SK-N-SH (cell line): Measurements from ENCODE around the gene MYO16. TPM values are rescaled to one million over a fixed set of nuclear protein-coding genes. Genes with fewer than 3 reads are reported as not detected.

Experiments
- CTCF ChIA-PET: fragments of 300-600, 350-600 bp; formaldehyde crosslinking; extraction: SDS; loops from one replicate; lab custom pipeline; 2021; lab: Yijun Ruan, JAX
- POLR2A ChIA-PET: fragments of 350-600 bp; sonication (Branson Sonifier 250); formaldehyde crosslinking; extraction: SDS; loops from one replicate; lab custom pipeline; 2020; ENCODE audit warnings: antibody characterized with exemption, inconsistent platforms; lab: Yijun Ruan, JAX
- DNase-seq: peaks from one replicate; pipeline ENCODE4 v3.0.0; 2012
- H2AFZ ChIP-seq: fragments of 200-600 bp; sonication (generic); 2 replicates; pipeline ENCODE4 v1.8.1; 2016; ENCODE audit warnings: antibody characterized with exemption, mild to moderate bottlenecking, low read depth
- H3F3A ChIP-seq: fragments of 200-600 bp; sonication (generic); replicated peaks from 2 replicates; pipeline ENCODE3; 2016; ENCODE audit warnings: antibody characterized with exemption, mild to moderate bottlenecking; ENCODE audit not compliant: insufficient read depth
- H3K27ac ChIP-seq, 2 experiments: fragments of 200-500 bp in 1 of 2; fragments of 200-600 bp in 1 of 2; sonication (Bioruptor generic) in 1 of 2; sonication (generic), shearing (Covaris generic) in 1 of 2; 2 replicates each; pipeline versions ENCODE4 v1.5.1 to v1.6.1; 2014 to 2016; ENCODE audit warnings: low read depth in 2 of 2, inconsistent platforms in 1 of 2, low read length in 1 of 2, mild to moderate bottlenecking in 1 of 2, mixed read lengths in 1 of 2
- H3K27me3 ChIP-seq: fragments of 200-600 bp; sonication (generic), shearing (Covaris generic); 2 replicates; pipeline ENCODE4 v1.6.1; 2016; ENCODE audit warnings: mixed run types; ENCODE audit not compliant: insufficient read depth
- H3K36me3 ChIP-seq, 2 experiments: fragments of 200-500 bp in 1 of 2; fragments of 200-600 bp in 1 of 2; sonication (Bioruptor generic) in 1 of 2; sonication (generic) in 1 of 2; replicated peaks in 1 of 2; 2 replicates each; pipeline versions ENCODE3 to v1.5.1; 2014 to 2016; ENCODE audit warnings: low read length in 1 of 2, mild to moderate bottlenecking in 1 of 2; ENCODE audit not compliant: insufficient read depth in 2 of 2, control insufficient read depth in 1 of 2
- H3K4me1 ChIP-seq, 2 experiments: fragments of 200-500 bp in 1 of 2; fragments of 200-600 bp in 1 of 2; sonication (Bioruptor generic) in 1 of 2; sonication (generic), shearing (Covaris generic) in 1 of 2; 2 replicates each; pipeline versions ENCODE4 v1.5.1 to v1.6.1; 2014 to 2016; ENCODE audit warnings: low read depth in 1 of 2, low read length in 1 of 2, mixed run types in 1 of 2; ENCODE audit not compliant: insufficient read depth in 2 of 2, control insufficient read depth in 1 of 2
- H3K4me2 ChIP-seq: fragments of 200-600 bp; sonication (generic), shearing (Covaris generic); 2 replicates; pipeline ENCODE4 v1.6.1; 2017; ENCODE audit warnings: mixed run types
- H3K4me3 ChIP-seq, 2 experiments: fragments of 200-500 bp in 1 of 2; fragments of 200-600 bp in 1 of 2; sonication (Bioruptor generic) in 1 of 2; sonication (generic), shearing (Covaris generic) in 1 of 2; 2 replicates each; pipeline versions ENCODE4 v1.5.1 to v1.8.1; 2014 to 2016; ENCODE audit warnings: low read depth in 2 of 2, inconsistent platforms in 1 of 2, low read length in 1 of 2, mild to moderate bottlenecking in 1 of 2, mixed read lengths in 1 of 2, moderate library complexity in 1 of 2
- H3K79me2 ChIP-seq: fragments of 200-600 bp; sonication (generic); 2 replicates; pipeline ENCODE4 v1.8.1; 2017; ENCODE audit warnings: mild to moderate bottlenecking; ENCODE audit not compliant: insufficient read depth
- H3K9ac ChIP-seq: fragments of 200-600 bp; sonication (generic); 2 replicates; pipeline ENCODE4 v1.6.1; 2017; ENCODE audit warnings: mixed run types
- H3K9me2 ChIP-seq: fragments of 200-600 bp; sonication (generic); 2 replicates; pipeline ENCODE4 v1.6.1; 2017; ENCODE audit warnings: mixed run types
- H3K9me3 ChIP-seq: fragments of 200-600 bp; sonication (generic); 2 replicates; pipeline ENCODE4 v1.6.1; 2017; ENCODE audit warnings: mixed run types, mild to moderate bottlenecking, moderate library complexity
- H4K20me1 ChIP-seq: fragments of 200-600 bp; sonication (generic); 2 replicates; pipeline ENCODE4 v1.6.1; 2017; ENCODE audit warnings: mild to moderate bottlenecking, mixed run types; ENCODE audit not compliant: insufficient read depth
- CHD2 ChIP-seq: fragments of 150-350 bp; IDR thresholded peaks from 2 replicates; pipeline ENCODE4 v1.6.1; 2018; ENCODE audit warnings: low read length; ENCODE audit not compliant: partially characterized antibody
- EZH2phosphoT487 ChIP-seq: fragments of 200-600 bp; sonication (generic); IDR thresholded peaks from 2 replicates; pipeline ENCODE4 v1.6.1; 2017; ENCODE audit warnings: low read depth, mixed run types, mild to moderate bottlenecking, antibody characterized with exemption, moderate library complexity, borderline replicate concordance
- FOSL2 ChIP-seq: IDR thresholded peaks from 2 replicates; pipeline ENCODE4 v1.4.0; 2012; ENCODE audit warnings: low read depth, mild to moderate bottlenecking, moderate library complexity, borderline replicate concordance
- JUND ChIP-seq: IDR thresholded peaks from 2 replicates; pipeline ENCODE4 v1.4.0; 2012
- MXI1 ChIP-seq: IDR thresholded peaks from 2 replicates; pipeline ENCODE4 v1.6.1; 2012; ENCODE audit warnings: mild to moderate bottlenecking, low read depth, low read length, improper control_type of control experiment
- NRF1 ChIP-seq: IDR thresholded peaks from 2 replicates; pipeline ENCODE4 v1.6.1; 2012; ENCODE audit warnings: low read depth, mild to moderate bottlenecking, low read length
- PBX3 ChIP-seq: IDR thresholded peaks from 2 replicates; pipeline ENCODE4; 2012
- POLR2AphosphoS5 ChIP-seq: IDR thresholded peaks from 2 replicates; pipeline ENCODE4 v1.6.1; 2012; ENCODE audit warnings: low read depth, low read length
- RAD21 ChIP-seq: IDR thresholded peaks from 2 replicates; pipeline ENCODE4 v1.6.1; 2012; ENCODE audit warnings: mild to moderate bottlenecking, low read length
- RCOR1 ChIP-seq: fragments of 150-350 bp; IDR thresholded peaks from 2 replicates; pipeline ENCODE4 v1.6.1; 2017; ENCODE audit warnings: antibody characterized with exemption, low read length
- RFX5 ChIP-seq: IDR thresholded peaks from 2 replicates; pipeline ENCODE4 v1.6.1; 2012; ENCODE audit warnings: mild to moderate bottlenecking, improper control_type of control experiment, low read length
- TEAD4 ChIP-seq: IDR thresholded peaks from 2 replicates; pipeline ENCODE4 v1.4.0; 2012; ENCODE audit warnings: mild to moderate bottlenecking, borderline replicate concordance; ENCODE audit not compliant: insufficient read depth
- USF2 ChIP-seq: fragments of 150-350 bp; IDR thresholded peaks from 2 replicates; pipeline ENCODE4 v1.6.1; 2017; ENCODE audit warnings: antibody characterized with exemption, low read length, low read depth, borderline replicate concordance
- WGBS: methylation state at CpG from one replicate; pipeline ENCODE4 v1.1.6; 2017; ENCODE audit warnings: low lambda C conversion rate; 5-methylcytosine and 5-hydroxymethylcytosine counted together
- polyA plus RNA-seq, 3 experiments: library from polyadenylated mRNA; depleted of rRNA; stranded (reverse); fragments of >200 nt; gene quantifications; 2 replicates each; pipeline ENCODE4 v1.2.3, GENCODE V29; 2012
- TF ChIP-seq, protein P1 (sequence below): IDR thresholded peaks from 2 replicates; pipeline ENCODE4 v1.6.1; 2012; ENCODE audit warnings: mild to moderate bottlenecking, low read depth, low read length, moderate library complexity
- TF ChIP-seq, protein P2 (sequence below): IDR thresholded peaks from 2 replicates; pipeline ENCODE4 v1.4.0; 2012; ENCODE audit warnings: low read depth, borderline replicate concordance

The MYO16 gene
- polyA plus RNA-seq, 1 of the 3 experiments (the other 2 are of a cell fraction): 0.07 TPM

DNA sequence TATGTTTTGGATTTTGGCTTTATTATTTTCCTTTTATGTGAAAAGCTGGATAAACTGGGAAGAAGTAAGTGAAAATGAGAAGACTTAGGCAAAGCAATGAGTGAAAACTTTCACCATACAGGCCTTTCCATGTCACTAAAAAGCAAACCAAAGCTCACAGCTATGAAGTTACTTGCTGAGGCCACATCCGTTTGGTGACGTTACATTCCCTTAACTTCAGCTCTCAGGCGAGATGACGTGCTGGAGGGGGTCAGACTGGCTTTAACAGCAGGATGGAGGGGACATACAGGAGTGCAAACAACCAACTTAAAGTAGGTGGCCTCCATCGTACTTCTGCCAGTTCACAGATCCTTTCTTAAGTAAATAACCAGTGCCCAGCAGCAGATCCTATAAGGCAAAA, 522.3 kb downstream of the MYO16 start:
- Histone ChIP-seq H3K4me1 (peaks cover 48 to 62% of the 10 kb centered on the region in 2 experiments), H3K36me3 (no peaks in the 10 kb centered on the region), H4K20me1 (no peaks in the 10 kb centered on the region), H3K79me2 (no peaks in the 10 kb centered on the region), H3K27ac (no peak overlapping the region), H3F3A (peaks cover 25% of the 10 kb centered on the region), H3K9ac (no peak overlapping the region), H3K4me2 (no peak overlapping the region), H3K27me3 (no peaks in the 10 kb centered on the region), H3K9me3 (no peaks in the 10 kb centered on the region), H2AFZ (no peak overlapping the region; the same call in 1 of the 2 replicates), H3K9me2 (no peaks in the 10 kb centered on the region), H3K4me3 (no peak overlapping the region)
- POLR2A ChIA-PET: no interaction called here
- no peak for DNase-seq
- no peak for TF ChIP-seq FOSL2
- 80% methylated on average over 5 of the region's 5 CpGs for WGBS
- CTCF ChIA-PET: interaction anchor here (0.7 to 2.0 kb wide), 3 partner anchors 181 to 633 kb away, joined by 3 to 5 read pairs (median 3); no protein-coding TSS in a partner anchor

DNA sequence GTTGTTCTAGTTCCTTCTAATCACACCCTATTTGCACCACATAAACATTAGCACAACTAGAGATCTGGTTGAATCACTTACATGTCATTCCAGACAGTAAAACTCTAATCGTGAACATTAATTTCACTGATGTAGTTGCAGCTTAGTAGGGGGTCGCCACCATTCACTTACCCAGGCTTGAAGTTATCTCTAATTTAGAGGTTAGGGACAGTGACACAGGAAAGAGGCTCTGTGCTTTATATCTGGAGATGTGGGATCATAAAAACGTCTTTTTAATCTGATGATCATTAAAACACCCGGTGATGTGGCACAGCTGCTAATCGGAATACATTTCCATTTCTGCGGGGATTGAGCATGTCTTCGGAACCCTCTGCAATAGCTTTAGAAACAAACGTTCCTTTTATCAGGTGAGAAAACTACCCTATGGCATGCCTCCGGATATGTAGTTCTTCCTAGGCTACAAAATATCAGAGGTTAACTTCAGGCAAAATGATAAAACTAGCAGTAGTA, 523.0 kb downstream of the MYO16 start:
- TF ChIP-seq RFX5 (no peak), USF2 (no peak), EZH2phosphoT487 (no peak), PBX3 (no peak), FOSL2 (no peak), TEAD4 (no peak), JUND (no peak), RAD21 (no peak), POLR2AphosphoS5 (no peak), CHD2 (no peak), MXI1 (no peak), RCOR1 (no peak), NRF1 (no peak)
- TF ChIP-seq, protein P1, sequence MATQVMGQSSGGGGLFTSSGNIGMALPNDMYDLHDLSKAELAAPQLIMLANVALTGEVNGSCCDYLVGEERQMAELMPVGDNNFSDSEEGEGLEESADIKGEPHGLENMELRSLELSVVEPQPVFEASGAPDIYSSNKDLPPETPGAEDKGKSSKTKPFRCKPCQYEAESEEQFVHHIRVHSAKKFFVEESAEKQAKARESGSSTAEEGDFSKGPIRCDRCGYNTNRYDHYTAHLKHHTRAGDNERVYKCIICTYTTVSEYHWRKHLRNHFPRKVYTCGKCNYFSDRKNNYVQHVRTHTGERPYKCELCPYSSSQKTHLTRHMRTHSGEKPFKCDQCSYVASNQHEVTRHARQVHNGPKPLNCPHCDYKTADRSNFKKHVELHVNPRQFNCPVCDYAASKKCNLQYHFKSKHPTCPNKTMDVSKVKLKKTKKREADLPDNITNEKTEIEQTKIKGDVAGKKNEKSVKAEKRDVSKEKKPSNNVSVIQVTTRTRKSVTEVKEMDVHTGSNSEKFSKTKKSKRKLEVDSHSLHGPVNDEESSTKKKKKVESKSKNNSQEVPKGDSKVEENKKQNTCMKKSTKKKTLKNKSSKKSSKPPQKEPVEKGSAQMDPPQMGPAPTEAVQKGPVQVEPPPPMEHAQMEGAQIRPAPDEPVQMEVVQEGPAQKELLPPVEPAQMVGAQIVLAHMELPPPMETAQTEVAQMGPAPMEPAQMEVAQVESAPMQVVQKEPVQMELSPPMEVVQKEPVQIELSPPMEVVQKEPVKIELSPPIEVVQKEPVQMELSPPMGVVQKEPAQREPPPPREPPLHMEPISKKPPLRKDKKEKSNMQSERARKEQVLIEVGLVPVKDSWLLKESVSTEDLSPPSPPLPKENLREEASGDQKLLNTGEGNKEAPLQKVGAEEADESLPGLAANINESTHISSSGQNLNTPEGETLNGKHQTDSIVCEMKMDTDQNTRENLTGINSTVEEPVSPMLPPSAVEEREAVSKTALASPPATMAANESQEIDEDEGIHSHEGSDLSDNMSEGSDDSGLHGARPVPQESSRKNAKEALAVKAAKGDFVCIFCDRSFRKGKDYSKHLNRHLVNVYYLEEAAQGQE: no peak
- TF ChIP-seq, protein P2, sequence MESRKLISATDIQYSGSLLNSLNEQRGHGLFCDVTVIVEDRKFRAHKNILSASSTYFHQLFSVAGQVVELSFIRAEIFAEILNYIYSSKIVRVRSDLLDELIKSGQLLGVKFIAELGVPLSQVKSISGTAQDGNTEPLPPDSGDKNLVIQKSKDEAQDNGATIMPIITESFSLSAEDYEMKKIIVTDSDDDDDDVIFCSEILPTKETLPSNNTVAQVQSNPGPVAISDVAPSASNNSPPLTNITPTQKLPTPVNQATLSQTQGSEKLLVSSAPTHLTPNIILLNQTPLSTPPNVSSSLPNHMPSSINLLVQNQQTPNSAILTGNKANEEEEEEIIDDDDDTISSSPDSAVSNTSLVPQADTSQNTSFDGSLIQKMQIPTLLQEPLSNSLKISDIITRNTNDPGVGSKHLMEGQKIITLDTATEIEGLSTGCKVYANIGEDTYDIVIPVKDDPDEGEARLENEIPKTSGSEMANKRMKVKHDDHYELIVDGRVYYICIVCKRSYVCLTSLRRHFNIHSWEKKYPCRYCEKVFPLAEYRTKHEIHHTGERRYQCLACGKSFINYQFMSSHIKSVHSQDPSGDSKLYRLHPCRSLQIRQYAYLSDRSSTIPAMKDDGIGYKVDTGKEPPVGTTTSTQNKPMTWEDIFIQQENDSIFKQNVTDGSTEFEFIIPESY: no peak
- Histone ChIP-seq H2AFZ (no peak overlapping the region), H3K9me3 (no peaks in the 10 kb centered on the region), H4K20me1 (no peaks in the 10 kb centered on the region), H3K27me3 (no peaks in the 10 kb centered on the region), H3K9me2 (no peaks in the 10 kb centered on the region), H3K36me3 (no peaks in the 10 kb centered on the region), H3K4me1 (peaks cover 43 to 62% of the 10 kb centered on the region in 2 experiments), H3K9ac (no peak overlapping the region), H3K79me2 (no peaks in the 10 kb centered on the region), H3K4me2 (no peak overlapping the region), H3K4me3 (no peak overlapping the region), H3K27ac (no peak overlapping the region), H3F3A (peaks cover 24% of the 10 kb centered on the region)
- ChIA-PET POLR2A (no interaction called here), CTCF (interaction anchor here (0.7 to 2.0 kb wide), 3 partner anchors 180 to 633 kb away, joined by 3 to 5 read pairs (median 3); no protein-coding TSS in a partner anchor)
- WGBS: 91% methylated on average over 9 of the region's 9 CpGs
- DNase-seq: no peak
